DND-41 (cell line): ENCODE measurements around the gene NFATC2IP.
"Not testable (repeated sequence)": the region's sequence is repeated elsewhere in the genome, so short reads cannot be mapped to it uniquely, and the experiment has no call there.

ENCODE experiments used
- ATAC-seq: fragments of 200-7000 bp; cut with Tn5 transposase; 3 replicates; pipeline ENCODE4 v1.9.1; 2021; ENCODE audit warnings: low read depth; ENCODE audit not compliant: insufficient read depth
- DNase-seq: peaks from one replicate; pipeline ENCODE4 v3.0.0-alpha.2; 2020
- H2AFZ ChIP-seq: 2 replicates; pipeline ENCODE4 v1.6.0; 2012; ENCODE audit warnings: low read depth, low read length
- H3K27ac ChIP-seq: 2 replicates; pipeline ENCODE4 v1.5.1; 2012; ENCODE audit warnings: low read length, inconsistent platforms
- H3K27me3 ChIP-seq: fragments of 200-600 bp; sonication (generic); 2 replicates; pipeline ENCODE4 v1.6.0; 2012; ENCODE audit warnings: low read length, mild to moderate bottlenecking, inconsistent platforms; ENCODE audit not compliant: insufficient read depth, poor library complexity
- H3K36me3 ChIP-seq: 2 replicates; pipeline ENCODE4 v1.5.1; 2012; ENCODE audit warnings: low read length, inconsistent platforms; ENCODE audit not compliant: insufficient read depth
- H3K4me1 ChIP-seq: 2 replicates; pipeline ENCODE4 v1.5.1; 2012; ENCODE audit warnings: mild to moderate bottlenecking, low read length; ENCODE audit not compliant: insufficient read depth
- H3K4me2 ChIP-seq: 2 replicates; pipeline ENCODE4 v1.6.0; 2012; ENCODE audit warnings: mild to moderate bottlenecking, moderate library complexity, low read length, inconsistent platforms; ENCODE audit not compliant: insufficient read depth
- H3K4me3 ChIP-seq, 2 experiments: fragments of 200-600 bp in 1 of 2; shearing (Covaris generic) in 1 of 2; 2 replicates each; pipeline ENCODE4 v1.5.1; 2012 to 2016; ENCODE audit warnings: inconsistent platforms in 2 of 2, low read length in 2 of 2, mild to moderate bottlenecking in 2 of 2, low read depth in 1 of 2, moderate library complexity in 1 of 2
- H3K79me2 ChIP-seq: 2 replicates; pipeline ENCODE4 v1.6.0; 2012; ENCODE audit warnings: low read length, inconsistent platforms; ENCODE audit not compliant: insufficient read depth
- H3K9ac ChIP-seq: 2 replicates; pipeline ENCODE4 v1.6.0; 2012; ENCODE audit warnings: low read depth, mild to moderate bottlenecking, inconsistent platforms, low read length, moderate library complexity
- H3K9me3 ChIP-seq: 2 replicates; pipeline ENCODE4 v1.5.1; 2012; ENCODE audit warnings: low read length, moderate library complexity, mild to moderate bottlenecking, inconsistent platforms; ENCODE audit not compliant: insufficient read depth, severe bottlenecking
- H4K20me1 ChIP-seq: 2 replicates; pipeline ENCODE4 v1.6.0; 2012; ENCODE audit warnings: low read length; ENCODE audit not compliant: insufficient read depth
- CTCF ChIP-seq: IDR thresholded peaks from 2 replicates; pipeline ENCODE4 v1.5.1; 2012; ENCODE audit warnings: borderline replicate concordance, low read length, moderate library complexity, mild to moderate bottlenecking; ENCODE audit not compliant: poor library complexity, severe bottlenecking; ENCODE audit errors: extremely low read depth
- EZH2 ChIP-seq: IDR thresholded peaks from 3 replicates; pipeline ENCODE4 v1.6.1; 2012; ENCODE audit warnings: borderline replicate concordance, low read depth, mild to moderate bottlenecking, moderate library complexity, low read length, inconsistent platforms; ENCODE audit not compliant: severe bottlenecking

Gene NFATC2IP

GRCh38 chr16:28938721-28939120 is 12.0 kb upstream of the NFATC2IP start:
- TF ChIP-seq CTCF (no peak), EZH2 (no peak)
- no peak overlapping the region for H3K4me2 ChIP-seq
- ATAC-seq (no peak), DNase-seq (no peak)
- H3K4me3 ChIP-seq: no peak overlapping the region
- H4K20me1 ChIP-seq: no peaks in the 10 kb centered on the region
- no peaks in the 10 kb centered on the region for H3K27me3 ChIP-seq
- H2AFZ ChIP-seq: no peak overlapping the region
- no peaks in the 10 kb centered on the region for H3K79me2 ChIP-seq
- no peaks in the 10 kb centered on the region for H3K36me3 ChIP-seq
- H3K27ac ChIP-seq: no peak overlapping the region
- H3K9ac ChIP-seq: no peak overlapping the region
- no peaks in the 10 kb centered on the region for H3K4me1 ChIP-seq
- H3K9me3 ChIP-seq: no peaks in the 10 kb centered on the region

GRCh38 chr16:28939825-28940224 is 10.9 kb upstream of the NFATC2IP start:
- not testable (repeated sequence) for ATAC-seq, H3K4me3 ChIP-seq, H3K9me3 ChIP-seq, DNase-seq, H3K27ac ChIP-seq, H3K9ac ChIP-seq, H3K4me1 ChIP-seq, H4K20me1 ChIP-seq, H3K27me3 ChIP-seq, H3K36me3 ChIP-seq, H3K79me2 ChIP-seq, H2AFZ ChIP-seq, H3K4me2 ChIP-seq

GRCh38 chr16:28943281-28943680 is 7.5 kb upstream of the NFATC2IP start:
- H3K79me2 ChIP-seq: no peaks in the 10 kb centered on the region
- H3K9ac ChIP-seq: no peak overlapping the region
- no peak overlapping the region for H2AFZ ChIP-seq
- no peak overlapping the region for H3K27ac ChIP-seq
- no peaks in the 10 kb centered on the region for H3K36me3 ChIP-seq
- H3K4me2 ChIP-seq: no peak overlapping the region
- H3K9me3 ChIP-seq: no peaks in the 10 kb centered on the region
- H3K4me1 ChIP-seq: peaks cover 14% of the 10 kb centered on the region
- no peaks in the 10 kb centered on the region for H4K20me1 ChIP-seq
- ATAC-seq (no peak), DNase-seq (no peak)
- H3K27me3 ChIP-seq: no peaks in the 10 kb centered on the region
- TF ChIP-seq CTCF (no peak), EZH2 (no peak)
- H3K4me3 ChIP-seq: no peak overlapping the region

- no peaks in the 10 kb centered on the region for H3K27me3 ChIP-seq
- no peak overlapping the region for H3K27ac ChIP-seq
- no peak for ATAC-seq
- peaks cover 24% of the 10 kb centered on the region for H3K4me1 ChIP-seq
- H2AFZ ChIP-seq: no peak overlapping the region
- DNase-seq: no peak
- H3K9me3 ChIP-seq: no peaks in the 10 kb centered on the region
- peaks cover 9% of the 10 kb centered on the region for H3K79me2 ChIP-seq
- no peak overlapping the region for H3K4me2 ChIP-seq
- H3K4me3 ChIP-seq: no peak overlapping the region
- TF ChIP-seq EZH2 (no peak), CTCF (no peak)
- H3K36me3 ChIP-seq: no peaks in the 10 kb centered on the region
- H3K9ac ChIP-seq: no peak overlapping the region
- H4K20me1 ChIP-seq: no peaks in the 10 kb centered on the region
Observed at GRCh38 chr16:28946681-28947080, 4.1 kb upstream of the NFATC2IP start.
